Measurements from ENCODE around the gene CDH10.

The CDH10 gene

DNA sequence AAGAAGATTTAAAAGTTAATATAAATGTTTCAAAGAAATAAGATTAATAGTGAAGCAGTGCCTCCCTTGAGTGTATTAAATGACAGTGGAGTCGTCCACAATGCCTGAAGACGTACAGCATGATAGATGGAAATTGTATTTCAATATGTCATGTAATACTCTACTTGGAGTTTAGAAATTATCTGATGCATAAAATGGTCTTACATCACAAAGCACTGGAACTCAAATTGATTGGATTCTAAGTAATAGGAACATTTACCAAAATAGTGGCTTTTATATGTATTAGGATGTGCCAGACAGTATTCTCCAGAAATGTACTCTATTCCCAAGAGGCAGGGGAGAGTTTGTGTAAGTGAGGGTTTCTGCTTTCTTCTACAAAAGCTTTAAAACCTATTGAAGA is 49.4 kb downstream of the CDH10 start:
- DNase-seq, result no peak

- no peak for DNase-seq
Observed at GRCh38 chr5:24591426-24591825, 53.4 kb downstream of the CDH10 start.

- DNase-seq, result no peak
Observed at GRCh38 chr5:24589566-24589965, 55.2 kb downstream of the CDH10 start.

GRCh38 chr5:24585751-24586150 is 59.0 kb downstream of the CDH10 start:
- no peak for DNase-seq

DNA sequence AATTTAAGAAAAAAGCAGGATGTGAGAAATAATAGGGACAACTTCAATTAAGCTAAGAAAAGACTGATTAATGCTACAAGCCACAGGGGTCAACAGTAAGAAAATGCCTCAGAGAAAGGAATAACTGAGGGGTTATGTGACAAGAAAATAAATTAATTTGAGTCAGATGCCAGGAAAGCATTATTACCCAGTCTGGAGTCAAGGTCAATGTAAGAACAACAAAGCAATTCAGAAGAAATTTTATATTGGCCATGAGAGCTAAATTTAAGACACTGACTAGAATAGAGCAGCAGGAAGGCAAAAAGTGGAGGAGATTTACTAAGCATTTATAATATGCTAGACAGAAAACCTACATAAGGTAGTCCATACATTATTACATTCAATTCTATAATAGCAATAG is 73.5 kb downstream of the CDH10 start:
- no peak for DNase-seq

- no peak for DNase-seq
Observed at GRCh38 chr5:24566933-24567332, 77.8 kb downstream of the CDH10 start.

DNA sequence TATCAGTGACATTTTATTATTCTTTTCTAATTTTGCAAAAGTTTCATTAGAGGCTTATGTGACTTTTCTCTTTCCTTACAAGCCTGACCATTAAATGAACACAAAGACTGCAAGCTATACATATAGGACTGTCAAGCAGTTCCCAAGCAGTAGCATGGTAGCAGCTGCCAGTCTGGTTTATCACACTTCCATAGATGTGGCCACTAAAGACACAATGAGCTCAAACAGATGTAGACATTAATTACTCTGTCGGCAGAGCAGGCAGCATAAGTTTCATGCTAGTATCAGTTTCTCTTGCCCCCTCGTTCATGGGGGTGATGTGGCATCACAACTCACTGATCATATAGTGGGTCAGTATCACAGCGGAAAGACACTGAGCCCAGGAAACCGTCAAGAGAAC is 89.5 kb downstream of the CDH10 start:
- peak; percentile 83 to 88 for DNase-seq

DNA sequence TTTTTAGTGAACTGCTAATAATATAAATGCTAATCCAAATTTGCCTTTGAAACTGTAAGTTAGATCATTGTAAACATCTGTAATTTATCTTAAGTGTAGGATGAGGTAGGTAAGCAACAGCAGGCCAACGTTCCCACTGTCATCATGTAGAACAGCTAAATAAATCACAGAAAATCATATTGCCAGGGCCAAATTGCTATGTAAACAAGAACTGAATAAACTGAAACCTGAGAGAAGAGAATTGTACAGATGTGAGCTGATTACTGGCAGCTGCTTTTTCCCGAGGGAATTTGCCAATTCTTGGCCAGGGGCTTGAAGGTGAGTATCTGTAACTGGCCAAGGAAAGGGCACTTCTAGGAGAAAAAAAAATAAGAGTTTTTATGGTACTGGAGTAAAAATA is 97.6 kb downstream of the CDH10 start:
- DNase-seq, result peak; percentile 97

- DNase-seq, result no peak
Observed at GRCh38 chr5:24539613-24540012, 105.2 kb downstream of the CDH10 start.

- DNase-seq, result peak; percentile 22 to 28
Observed at GRCh38 chr5:24538346-24538745, 106.4 kb downstream of the CDH10 start.

GRCh38 chr5:24535646-24536045 is 109.1 kb downstream of the CDH10 start:
- peak; percentile 92 to 96 for DNase-seq

DNA sequence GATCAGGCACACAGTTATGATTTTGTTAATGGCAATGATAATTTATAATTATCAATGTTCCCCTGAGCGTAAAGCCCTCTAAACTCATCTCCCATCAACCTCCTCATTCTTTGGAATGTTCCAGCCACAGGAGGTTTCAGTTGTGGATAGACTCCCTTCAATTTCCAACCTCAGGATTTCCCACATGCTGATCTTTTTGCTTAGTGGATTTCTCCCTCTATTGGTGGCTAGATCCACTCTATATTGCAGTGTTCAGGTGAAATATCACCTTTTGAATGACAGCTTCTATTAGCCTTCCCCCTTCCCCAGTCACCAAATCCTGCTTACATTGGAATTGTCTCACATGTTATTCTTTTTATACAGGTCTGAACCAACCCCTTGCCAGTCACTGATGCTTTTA is 113.9 kb downstream of the CDH10 start:
- DNase-seq, result no peak

- DNase-seq, result no peak
Observed at GRCh38 chr5:24525414-24525813, 119.4 kb downstream of the CDH10 start.

DNA sequence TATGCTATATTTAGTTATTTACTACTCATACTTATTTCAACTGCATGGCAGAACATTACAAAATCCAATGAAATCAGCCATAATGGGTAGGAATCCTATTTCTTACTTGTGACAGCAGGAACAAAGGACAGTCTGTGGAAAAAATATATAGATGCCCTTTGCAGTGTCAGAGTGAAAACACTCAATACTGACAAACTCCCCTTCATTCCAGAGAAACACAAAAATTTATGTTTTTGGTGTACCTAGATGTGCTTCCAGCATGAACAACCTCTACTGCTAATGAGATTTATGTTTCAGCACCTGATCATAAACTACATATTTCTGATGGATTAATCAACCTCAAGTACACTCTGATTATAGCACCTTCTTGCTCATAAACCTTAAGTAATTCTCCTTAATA is 132.4 kb downstream of the CDH10 start:
- no peak for DNase-seq

DNA sequence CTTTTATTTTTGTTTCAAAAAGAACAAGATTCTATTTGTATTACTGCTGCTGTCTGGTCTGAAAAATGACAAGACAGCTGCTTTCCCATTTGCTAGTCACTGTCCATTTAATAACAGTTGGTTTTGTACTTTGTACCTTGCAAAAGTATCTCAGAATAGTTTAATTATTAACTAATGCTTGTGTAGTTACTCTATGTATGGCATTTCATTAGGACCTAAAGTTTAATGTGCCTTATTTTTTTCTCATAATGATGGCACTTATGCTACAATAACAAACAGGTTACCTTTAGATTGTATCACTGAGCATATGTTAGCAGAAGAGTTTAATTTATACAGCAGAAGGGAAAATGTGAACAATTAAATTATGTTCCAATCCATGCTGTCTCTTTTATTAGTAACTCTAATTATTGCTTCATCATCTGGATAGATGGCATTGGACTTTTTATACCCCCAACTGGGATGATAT is 134.2 kb downstream of the CDH10 start:
- no peak for DNase-seq

- no peak for DNase-seq
Observed at GRCh38 chr5:24509943-24510342, 134.8 kb downstream of the CDH10 start.

DNA sequence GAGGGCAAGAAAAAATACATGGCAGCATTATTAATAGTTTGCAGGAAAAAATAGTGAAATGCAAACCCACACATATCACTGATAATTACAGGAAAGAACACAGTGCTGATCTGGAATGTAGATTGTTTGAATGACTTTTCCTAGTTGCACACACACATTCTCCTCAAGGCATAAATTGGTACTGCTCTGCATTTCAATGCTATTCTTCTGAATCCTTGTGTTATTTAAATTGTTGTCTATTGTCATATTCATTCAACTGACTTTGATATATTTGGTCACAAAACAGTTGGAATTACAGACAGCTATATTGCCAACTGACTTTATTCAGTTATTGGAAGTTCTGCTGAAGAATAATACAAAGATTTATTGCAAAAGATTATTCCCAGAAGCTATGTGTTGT is 139.5 kb downstream of the CDH10 start:
- no peak for DNase-seq

DNA sequence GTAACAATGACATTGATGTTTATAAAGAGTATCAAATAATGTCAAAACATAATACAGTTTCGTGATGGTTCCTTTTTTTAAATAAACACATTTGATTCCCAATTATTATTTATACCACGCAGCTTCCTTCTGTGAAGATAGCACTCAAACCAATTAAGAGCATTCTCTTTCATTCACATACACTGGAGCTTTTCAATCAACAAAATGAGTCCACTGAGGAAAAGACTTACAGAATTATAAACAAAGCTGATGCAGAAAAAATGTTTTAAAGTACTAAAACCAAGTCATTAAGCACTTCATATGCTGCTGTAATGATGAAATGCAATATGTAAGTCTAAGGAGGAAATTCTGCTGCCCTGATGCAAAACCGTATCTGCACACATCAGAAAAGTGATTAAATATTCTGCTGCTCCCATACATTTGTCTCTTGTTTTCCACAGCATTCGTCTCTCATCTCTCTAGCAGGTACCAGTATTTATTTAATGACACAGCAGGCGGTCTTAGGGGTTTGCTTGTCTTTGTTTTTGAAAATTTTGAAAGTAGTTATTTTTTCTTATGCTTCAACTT is 147.1 kb downstream of the CDH10 start:
- DNase-seq, result no peak

GRCh38 chr5:24497145-24497544 is 147.6 kb downstream of the CDH10 start:
- no peak for DNase-seq

DNA sequence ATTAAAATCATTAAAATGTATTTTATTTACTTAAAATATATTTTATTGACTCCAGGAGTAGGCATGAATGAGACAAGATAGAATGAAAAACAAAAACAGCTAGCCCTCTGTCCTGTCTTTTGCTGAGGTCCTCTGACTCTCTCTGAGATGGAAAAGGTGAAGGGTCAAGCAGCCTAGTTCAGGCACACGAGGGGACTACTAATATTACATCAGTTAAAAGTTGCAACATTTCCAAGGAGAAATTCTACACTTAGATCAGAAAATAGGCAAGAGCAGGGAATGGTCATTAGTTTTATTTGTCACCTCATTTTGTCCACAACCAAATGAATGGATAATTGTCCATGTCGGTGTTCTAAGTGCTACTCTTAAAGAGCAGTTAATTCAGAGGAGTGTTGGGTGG is 148.5 kb downstream of the CDH10 start:
- DNase-seq, result no peak

DNA sequence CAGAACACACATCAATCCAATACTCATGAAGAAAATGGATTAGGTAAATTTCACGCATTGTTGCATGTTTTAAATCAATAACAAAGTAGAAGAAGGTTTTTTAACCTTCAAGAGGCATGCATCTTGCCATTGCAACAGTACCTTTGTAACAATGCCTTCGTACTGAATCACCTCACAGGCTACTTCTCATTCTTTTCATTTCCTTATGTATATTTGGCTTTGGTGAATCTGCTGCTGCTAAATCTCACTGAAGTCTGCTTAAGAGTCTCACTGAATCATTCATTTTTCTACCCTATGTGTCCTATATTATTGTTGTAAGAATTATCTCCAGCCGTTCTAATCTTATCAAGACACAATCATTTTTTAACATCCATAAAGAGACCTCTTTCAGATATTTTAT is 152.5 kb downstream of the CDH10 start:
- no peak for DNase-seq

GRCh38 chr5:24491490-24491889 is 153.3 kb downstream of the CDH10 start:
- no peak for DNase-seq

- no peak for DNase-seq
Observed at GRCh38 chr5:24487368-24488229, 157.2 kb downstream of the CDH10 start.

DNA sequence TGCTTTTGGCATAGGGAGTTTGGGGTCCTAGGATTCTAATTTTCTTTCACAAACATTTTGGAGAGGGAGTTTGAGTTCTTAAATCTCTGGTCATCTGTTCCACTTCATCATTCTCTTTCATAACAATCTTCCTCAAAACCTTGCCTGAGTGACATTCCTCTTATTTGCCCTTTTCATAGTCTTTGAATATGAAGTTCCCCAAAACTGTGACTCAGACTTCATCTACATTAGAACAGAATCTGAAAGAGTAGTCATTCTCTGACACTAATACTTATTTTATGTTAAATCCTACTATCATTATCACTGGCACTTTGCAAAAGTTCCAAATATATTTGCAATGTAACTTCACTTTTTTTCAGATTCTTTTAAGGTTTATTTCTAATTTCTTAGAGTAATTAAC is 163.8 kb downstream of the CDH10 start:
- DNase-seq, result no peak

DNA sequence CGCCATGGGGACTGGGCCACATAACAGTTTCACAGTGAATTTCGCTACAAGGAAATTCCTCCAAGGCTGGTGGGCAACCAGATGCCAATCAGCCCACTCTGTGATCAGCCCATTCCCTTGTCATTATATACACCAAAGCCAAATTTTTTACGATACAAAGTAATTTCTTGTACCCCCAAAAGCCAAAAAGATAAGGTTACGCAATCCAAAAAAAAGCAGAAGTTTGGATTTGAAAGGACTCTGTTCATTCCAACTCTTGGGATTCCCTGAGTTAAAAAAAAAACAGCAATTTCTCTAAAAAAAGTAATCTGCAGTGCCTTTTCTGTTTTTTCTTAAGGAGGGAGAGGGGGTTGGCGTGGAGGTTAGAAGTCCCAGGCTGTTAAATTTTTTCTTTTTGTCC is 166.8 kb downstream of the CDH10 start:
- DNase-seq, result no peak

Measured in SHP77 (cell line).